HG02938 (cell line): ENCODE data around the gene NALCN.

ENCODE experiments used
- ATAC-seq: cut with Tn5 transposase; IDR thresholded peaks from one replicate; pipeline ENCODE4 v1.9.1; 2021; ENCODE audit warnings: mild to moderate bottlenecking, moderate library complexity; ENCODE audit not compliant: unreplicated experiment

NALCN gene

GRCh38 chr13:101291646-101292515 lies 124.4 kb downstream of the NALCN start:
- no peak for ATAC-seq

GRCh38 chr13:101291206-101291605 lies 125.1 kb downstream of the NALCN start:
- ATAC-seq, result no peak

GRCh38 chr13:101289764-101290163 lies 126.5 kb downstream of the NALCN start:
- ATAC-seq, result no peak

- ATAC-seq, result no peak
Measured at GRCh38 chr13:101283782-101284181, 132.5 kb downstream of the NALCN start.

GRCh38 chr13:101272886-101273285 lies 143.4 kb downstream of the NALCN start:
- no peak for ATAC-seq

GRCh38 chr13:101271681-101272245 lies 144.5 kb downstream of the NALCN start:
- ATAC-seq, result no peak

GRCh38 chr13:101267656-101268055 lies 148.7 kb downstream of the NALCN start:
- ATAC-seq, result no peak

- ATAC-seq, result no peak
Measured at GRCh38 chr13:101265934-101266333, 150.4 kb downstream of the NALCN start.

GRCh38 chr13:101264931-101265330 lies 151.4 kb downstream of the NALCN start:
- no peak for ATAC-seq

GRCh38 chr13:101262306-101262705 lies 154.0 kb downstream of the NALCN start:
- ATAC-seq, result peak; percentile 70

- ATAC-seq, result no peak
Measured at GRCh38 chr13:101258509-101258908, 157.8 kb downstream of the NALCN start.

GRCh38 chr13:101258071-101258470 lies 158.2 kb downstream of the NALCN start:
- ATAC-seq, result peak; percentile 97

- no peak for ATAC-seq
Measured at GRCh38 chr13:101248739-101249514, 167.4 kb downstream of the NALCN start.

GRCh38 chr13:101242720-101243119 lies 173.6 kb downstream of the NALCN start:
- ATAC-seq, result no peak

GRCh38 chr13:101238555-101238954 lies 177.8 kb downstream of the NALCN start:
- ATAC-seq, result no peak

GRCh38 chr13:101231751-101232428 lies 184.4 kb downstream of the NALCN start:
- no peak for ATAC-seq

GRCh38 chr13:101230271-101230890 lies 185.9 kb downstream of the NALCN start:
- ATAC-seq, result no peak

GRCh38 chr13:101219609-101220265 lies 196.6 kb downstream of the NALCN start:
- no peak for ATAC-seq

GRCh38 chr13:101218484-101218883 lies 197.8 kb downstream of the NALCN start:
- ATAC-seq, result no peak

GRCh38 chr13:101217086-101217485 lies 199.2 kb downstream of the NALCN start:
- no peak for ATAC-seq
